Measurements from ENCODE around the gene VGLL4. TPM values are rescaled to one million over a fixed set of nuclear protein-coding genes. Genes with fewer than 3 reads are reported as not detected.
A peak's percentile ranks its signal among the peaks of the same experiment; 100 is the strongest.

The VGLL4 gene
- total and polyA plus RNA-seq, 4 experiments from 2014 or later, result 15.1 to 30.3 (median 25.6) TPM

DNA sequence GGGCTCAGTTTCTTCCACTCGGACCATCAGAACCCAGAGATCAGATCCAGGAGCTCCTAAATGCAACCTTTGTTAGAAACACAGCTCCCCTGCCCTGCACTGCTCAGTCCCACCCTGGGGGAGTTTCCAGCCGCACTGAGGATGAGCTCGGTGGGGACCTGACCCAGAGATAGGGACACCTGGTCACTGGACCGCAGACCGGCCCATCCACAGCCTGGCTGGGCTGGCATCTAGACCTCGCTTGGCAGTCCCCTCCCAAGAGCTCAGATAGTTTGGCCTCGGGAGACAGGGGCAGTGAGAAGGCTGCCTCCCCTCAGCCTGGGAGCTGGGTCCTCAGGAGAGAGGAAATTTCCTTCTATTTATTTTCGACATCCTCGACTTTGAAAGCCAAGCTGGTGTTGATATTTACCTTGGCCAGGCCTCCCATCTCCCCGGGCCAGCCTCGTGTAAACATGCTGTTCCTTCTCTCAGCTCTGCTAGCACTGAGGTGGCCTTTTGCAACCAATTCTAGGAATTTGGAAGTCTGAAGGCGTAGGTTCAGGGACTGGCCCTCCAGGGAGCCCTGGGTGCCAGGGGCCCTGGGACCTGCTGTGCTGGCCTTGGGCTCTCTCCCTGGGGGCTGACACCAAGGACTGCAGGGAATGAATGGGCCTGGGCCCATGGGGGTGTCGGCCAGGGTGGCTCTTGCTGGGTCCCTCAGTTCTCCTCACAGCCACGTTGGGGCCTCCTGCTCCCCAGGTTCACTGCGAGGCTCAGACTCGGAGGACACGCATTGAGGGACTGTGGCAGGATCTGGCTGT lies 90.1 kb downstream of the VGLL4 start:
- DNase-seq, result no peak
- ChIA-PET POLR2A (ENCODE audit: partially characterized antibody) (no interaction called here), CTCF (ENCODE audit: partially characterized antibody) (no interaction called here)
- no peak overlapping the region for H3K4me3 ChIP-seq (ENCODE audit: low read length in 2 of 2)
- Mint-ChIP-seq H3K36me3 (peaks cover 35 to 44% of the 10 kb centered on the region in 2 donors), H3K9me3 (peaks cover 0 to 9% (median 0%) of the 10 kb centered on the region in 8 donors), H3K4me1 (peaks cover 0 to 20% (median 7%) of the 10 kb centered on the region in 4 donors), H3K27me3 (no peaks in the 10 kb centered on the region), H3K27ac (peak overlapping the region in 2 of 7 donors; percentile 15 to 21), H3K4me3 (no peak overlapping the region)
- no peaks in the 10 kb centered on the region for H3K9me3 ChIP-seq (ENCODE audit: control insufficient read depth in 1 of 2, low read length in 2 of 2)
- H3K36me3 ChIP-seq (ENCODE audit: insufficient read depth, low read length), result peaks cover 9% of the 10 kb centered on the region
- intact Hi-C loops (cut with micrococcal nuclease), result no loop called here
- H3K27ac ChIP-seq (ENCODE audit: low read depth, low read length), result no peak overlapping the region
- no peaks in the 10 kb centered on the region for H3K27me3 ChIP-seq (ENCODE audit: insufficient read depth, low read length)
- no peaks in the 10 kb centered on the region for H3K4me1 ChIP-seq (ENCODE audit: insufficient read depth, low read length)

DNA sequence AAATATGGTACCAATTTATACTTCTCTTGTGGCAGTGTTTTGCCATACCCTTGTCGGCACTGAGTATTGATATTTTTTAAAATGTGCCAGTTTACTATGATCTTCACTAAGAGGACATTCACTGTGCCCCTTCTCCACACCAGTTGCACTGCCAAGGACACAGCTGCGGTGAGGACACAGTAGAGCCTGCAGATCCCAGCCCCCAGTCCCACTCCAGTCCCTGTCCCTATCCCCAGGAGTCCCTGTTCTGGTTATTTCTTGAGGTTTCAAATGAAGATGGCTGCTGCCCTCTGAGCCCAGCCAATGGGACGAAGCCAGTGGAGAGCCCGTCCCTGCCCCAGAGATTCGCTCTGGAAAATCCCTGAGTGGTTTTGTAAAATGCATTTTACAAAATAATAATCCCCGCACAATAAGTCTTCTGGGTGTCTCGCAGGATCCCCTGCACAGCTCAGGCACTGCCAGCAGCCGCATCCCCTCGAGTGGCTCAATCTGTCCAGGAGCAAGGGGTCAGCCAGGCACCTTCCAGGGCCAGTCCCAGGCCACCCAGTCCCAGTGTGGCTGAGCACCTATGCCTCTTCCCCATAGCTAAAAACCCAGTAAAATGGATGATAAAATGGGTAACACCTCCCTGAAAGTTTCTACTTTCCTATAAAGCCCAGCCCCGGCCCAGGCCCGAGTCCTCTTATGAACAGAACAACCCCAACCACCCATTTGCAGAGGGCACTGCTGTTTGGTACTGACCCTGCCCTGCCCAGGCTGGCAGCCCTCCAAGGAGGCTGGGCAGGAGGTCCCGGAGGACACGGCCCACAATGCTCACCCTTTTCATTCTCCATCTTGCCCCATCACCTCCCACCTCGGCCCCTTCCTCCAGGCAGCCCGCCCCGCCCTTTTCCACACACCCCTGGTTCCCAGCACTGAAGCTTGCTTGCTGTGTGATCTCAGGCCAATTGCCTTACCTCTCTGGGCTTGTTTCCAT lies 91.1 kb downstream of the VGLL4 start:
- H3K36me3 ChIP-seq (ENCODE audit: insufficient read depth, low read length), result peaks cover 9% of the 10 kb centered on the region
- Mint-ChIP-seq H3K27ac (peak overlapping the region in 4 of 7 donors; percentile 21 to 58 (median 48)), H3K9me3 (peaks cover 0 to 9% (median 0%) of the 10 kb centered on the region in 8 donors), H3K36me3 (peaks cover 28 to 37% of the 10 kb centered on the region in 2 donors), H3K27me3 (no peaks in the 10 kb centered on the region), H3K4me1 (peaks cover 0 to 13% (median 6%) of the 10 kb centered on the region in 4 donors), H3K4me3 (peak overlapping the region in 1 of 8 donors; percentile 31)
- H3K4me1 ChIP-seq (ENCODE audit: insufficient read depth, low read length), result no peaks in the 10 kb centered on the region
- intact Hi-C loops (cut with micrococcal nuclease), result no loop called here
- DNase-seq, result no peak
- no peak overlapping the region for H3K27ac ChIP-seq (ENCODE audit: low read depth, low read length)
- H3K27me3 ChIP-seq (ENCODE audit: insufficient read depth, low read length), result no peaks in the 10 kb centered on the region
- H3K9me3 ChIP-seq (ENCODE audit: control insufficient read depth in 1 of 2, low read length in 2 of 2), result no peaks in the 10 kb centered on the region
- ChIA-PET POLR2A (ENCODE audit: partially characterized antibody) (no interaction called here), CTCF (ENCODE audit: partially characterized antibody) (no interaction called here)
- H3K4me3 ChIP-seq (ENCODE audit: low read length in 2 of 2), result no peak overlapping the region

DNA sequence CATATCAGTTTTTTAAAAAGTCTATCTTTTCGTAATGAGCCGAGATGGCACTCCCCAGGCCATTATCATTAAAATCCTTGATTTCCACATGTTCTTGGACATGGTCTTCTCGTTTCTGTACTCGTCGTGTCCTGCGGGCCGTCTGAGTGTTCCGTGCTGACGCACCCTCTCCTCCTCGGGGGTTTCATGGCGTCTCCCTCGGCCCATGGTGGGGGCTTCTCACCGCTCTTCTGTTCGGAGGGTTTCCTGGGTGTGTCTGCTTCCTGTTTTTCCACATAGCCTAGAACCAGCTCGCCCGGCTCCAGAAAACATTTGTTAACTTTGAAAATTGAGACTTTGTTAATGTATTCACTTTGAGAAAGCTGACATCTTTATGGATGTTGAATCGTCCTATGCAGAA lies 92.7 kb downstream of the VGLL4 start:
- Mint-ChIP-seq H3K4me1 (peaks cover 0 to 13% (median 8%) of the 10 kb centered on the region in 4 donors), H3K36me3 (peaks cover 24 to 31% of the 10 kb centered on the region in 2 donors), H3K27ac (peak overlapping the region in 3 of 7 donors; percentile 9 to 65 (median 36)), H3K4me3 (no peak overlapping the region), H3K27me3 (no peaks in the 10 kb centered on the region), H3K9me3 (peaks cover 0 to 9% (median 0%) of the 10 kb centered on the region in 8 donors)
- ChIA-PET CTCF (ENCODE audit: partially characterized antibody) (interaction anchor here (1.0 kb wide), 1 partner anchor 11 kb away, joined by 3 read pairs; no protein-coding TSS in a partner anchor), POLR2A (ENCODE audit: partially characterized antibody) (interaction anchor here (0.8 kb wide), 1 partner anchor 12 kb away, joined by 3 read pairs; no protein-coding TSS in a partner anchor)
- no peak overlapping the region for H3K27ac ChIP-seq (ENCODE audit: low read depth, low read length)
- H3K9me3 ChIP-seq (ENCODE audit: control insufficient read depth in 1 of 2, low read length in 2 of 2), result no peaks in the 10 kb centered on the region
- H3K36me3 ChIP-seq (ENCODE audit: insufficient read depth, low read length), result no peaks in the 10 kb centered on the region
- H3K4me3 ChIP-seq (ENCODE audit: low read length in 2 of 2), result no peak overlapping the region
- no peak for DNase-seq
- intact Hi-C loops (cut with micrococcal nuclease), result no loop called here
- H3K27me3 ChIP-seq (ENCODE audit: insufficient read depth, low read length), result no peaks in the 10 kb centered on the region
- H3K4me1 ChIP-seq (ENCODE audit: insufficient read depth, low read length), result no peaks in the 10 kb centered on the region

DNA sequence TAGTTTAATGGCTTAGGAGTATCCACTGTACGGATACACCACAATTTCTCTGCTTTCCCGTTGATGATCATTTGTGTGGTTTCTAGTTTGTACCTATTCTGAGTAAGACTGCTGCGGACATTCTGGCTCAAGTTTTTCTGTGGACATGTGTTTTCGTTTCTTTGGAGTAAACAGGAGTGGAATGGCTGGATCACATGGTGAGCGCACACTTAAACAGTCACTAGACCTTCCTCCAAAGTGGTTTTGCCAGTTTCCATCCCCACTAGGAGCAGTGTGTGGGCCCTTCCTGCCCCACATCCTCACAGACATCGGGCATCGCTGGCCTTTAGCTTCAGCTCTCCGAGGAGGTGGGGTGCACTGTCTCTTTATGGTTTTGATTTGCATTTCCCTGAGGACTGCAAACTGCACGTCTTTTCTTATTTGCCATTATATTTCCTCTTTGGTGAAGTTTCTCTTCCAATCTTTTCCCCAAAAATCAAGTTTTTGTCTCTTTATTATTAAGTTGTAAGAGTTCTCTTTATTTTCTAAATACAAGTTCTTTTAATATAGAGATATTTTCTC lies 94.1 kb downstream of the VGLL4 start:
- H3K4me3 ChIP-seq (ENCODE audit: low read length in 2 of 2), result no peak overlapping the region
- intact Hi-C loops (cut with micrococcal nuclease), result no loop called here

DNA sequence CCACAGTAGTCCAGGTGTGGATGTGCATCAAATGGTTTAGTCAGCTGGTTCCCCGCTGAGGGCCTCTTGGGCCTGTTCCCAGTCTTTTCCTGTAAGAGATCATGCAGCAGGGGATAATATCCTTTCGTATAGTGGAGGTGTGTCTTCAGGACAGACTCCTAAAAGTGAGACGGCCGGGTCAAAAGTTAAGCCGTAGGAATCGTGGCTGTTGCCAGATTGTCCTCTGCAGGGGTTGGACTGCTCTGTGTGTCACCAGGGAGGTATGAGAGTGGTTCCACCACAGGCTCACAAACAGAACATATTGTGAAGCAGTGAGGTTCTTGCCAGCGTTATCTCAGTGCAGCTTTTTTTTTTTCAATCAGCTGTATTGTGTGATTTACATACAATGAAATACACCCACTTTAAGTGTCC lies 95.0 kb downstream of the VGLL4 start:
- H3K27me3 Mint-ChIP-seq, result no peaks in the 10 kb centered on the region
- H3K4me3 Mint-ChIP-seq, result no peak overlapping the region
- ChIA-PET POLR2A (ENCODE audit: partially characterized antibody) (no interaction called here), CTCF (ENCODE audit: partially characterized antibody) (no interaction called here)
- Histone ChIP-seq H3K27ac (ENCODE audit: low read depth, low read length) (no peak overlapping the region), H3K4me3 (ENCODE audit: low read length in 2 of 2) (no peak overlapping the region), H3K4me1 (ENCODE audit: insufficient read depth, low read length) (no peaks in the 10 kb centered on the region), H3K36me3 (ENCODE audit: insufficient read depth, low read length) (no peaks in the 10 kb centered on the region), H3K27me3 (ENCODE audit: insufficient read depth, low read length) (no peaks in the 10 kb centered on the region), H3K9me3 (ENCODE audit: control insufficient read depth in 1 of 2, low read length in 2 of 2) (no peaks in the 10 kb centered on the region)
- no peak for DNase-seq
- peaks cover 0 to 13% (median 8%) of the 10 kb centered on the region in 4 donors for H3K4me1 Mint-ChIP-seq
- peak overlapping the region in 2 of 7 donors; percentile 41 to 46 for H3K27ac Mint-ChIP-seq
- H3K9me3 Mint-ChIP-seq, result peaks cover 0 to 9% (median 0%) of the 10 kb centered on the region in 8 donors
- intact Hi-C loops (cut with micrococcal nuclease), result no loop called here
- peaks cover 8 to 26% of the 10 kb centered on the region in 2 donors for H3K36me3 Mint-ChIP-seq

More for the DNA sequence above, 94.1 kb downstream of the VGLL4 start:
- POLR2A ChIA-PET (ENCODE audit: partially characterized antibody), result no interaction called here
- Histone ChIP-seq H3K27ac (ENCODE audit: low read depth, low read length) (no peak overlapping the region), H3K36me3 (ENCODE audit: insufficient read depth, low read length) (no peaks in the 10 kb centered on the region), H3K4me1 (ENCODE audit: insufficient read depth, low read length) (no peaks in the 10 kb centered on the region), H3K27me3 (ENCODE audit: insufficient read depth, low read length) (no peaks in the 10 kb centered on the region), H3K9me3 (ENCODE audit: control insufficient read depth in 1 of 2, low read length in 2 of 2) (no peaks in the 10 kb centered on the region)
- H3K4me3 Mint-ChIP-seq, result no peak overlapping the region
- CTCF ChIA-PET (ENCODE audit: partially characterized antibody), result no interaction called here
- peaks cover 14 to 26% of the 10 kb centered on the region in 2 donors for H3K36me3 Mint-ChIP-seq
- H3K4me1 Mint-ChIP-seq, result peaks cover 0 to 13% (median 8%) of the 10 kb centered on the region in 4 donors
- H3K27me3 Mint-ChIP-seq, result no peaks in the 10 kb centered on the region
- H3K27ac Mint-ChIP-seq, result peak overlapping the region in 2 of 7 donors; percentile 14 to 31
- DNase-seq, result no peak
- peaks cover 0 to 9% (median 0%) of the 10 kb centered on the region in 8 donors for H3K9me3 Mint-ChIP-seq

DNA sequence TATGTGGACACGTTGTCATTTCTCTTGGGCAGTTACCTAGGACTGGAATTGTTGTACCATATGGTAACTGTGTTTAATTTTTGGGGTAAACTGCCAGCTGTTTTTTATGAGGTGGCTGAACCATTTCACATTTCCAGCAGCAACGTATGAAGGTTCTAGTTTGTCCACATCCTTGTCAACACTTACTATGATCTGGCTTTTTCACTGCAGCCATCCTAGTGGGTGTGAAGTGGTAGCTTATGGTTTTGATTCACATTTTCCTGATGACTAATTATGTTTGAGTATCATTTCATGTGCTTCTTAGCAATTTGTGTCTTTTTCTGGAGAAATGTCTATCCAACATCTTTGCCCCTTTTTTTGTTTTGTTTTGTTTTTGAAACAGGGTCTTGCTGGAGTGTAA lies 96.2 kb downstream of the VGLL4 start:
- peaks cover 0 to 13% (median 7%) of the 10 kb centered on the region in 4 donors for H3K4me1 Mint-ChIP-seq
- POLR2A ChIA-PET (ENCODE audit: partially characterized antibody), result no interaction called here

More for the DNA sequence above, 96.2 kb downstream of the VGLL4 start:
- Mint-ChIP-seq H3K27me3 (no peaks in the 10 kb centered on the region), H3K27ac (no peak overlapping the region), H3K4me3 (no peak overlapping the region), H3K36me3 (peaks cover under 1 to 19% of the 10 kb centered on the region in 2 donors), H3K9me3 (peaks cover 0 to 9% (median 0%) of the 10 kb centered on the region in 8 donors)
- intact Hi-C loops (cut with micrococcal nuclease), result no loop called here
- CTCF ChIA-PET (ENCODE audit: partially characterized antibody), result no interaction called here
- Histone ChIP-seq H3K27me3 (ENCODE audit: insufficient read depth, low read length) (no peaks in the 10 kb centered on the region), H3K36me3 (ENCODE audit: insufficient read depth, low read length) (no peaks in the 10 kb centered on the region), H3K27ac (ENCODE audit: low read depth, low read length) (no peak overlapping the region), H3K4me3 (ENCODE audit: low read length in 2 of 2) (no peak overlapping the region), H3K4me1 (ENCODE audit: insufficient read depth, low read length) (no peaks in the 10 kb centered on the region), H3K9me3 (ENCODE audit: control insufficient read depth in 1 of 2, low read length in 2 of 2) (no peaks in the 10 kb centered on the region)
- no peak for DNase-seq

All from CD4-positive, alpha-beta memory T cell (primary cell).